Dermis blood vessel endothelial cell (primary cell): ENCODE measurements around the gene GRID1. TPM values are rescaled to one million over a fixed set of nuclear protein-coding genes. Genes with fewer than 3 reads are reported as not detected.
A peak's percentile ranks its signal among the peaks of the same experiment; 100 is the strongest.

Source experiments
- DNase-seq: peaks from one replicate; pipeline ENCODE4 v3.0.0; 2010
- total RNA-seq: library from RNA; depleted of rRNA; stranded (reverse); fragments of >200 nt; gene quantifications from 2 replicates; pipeline ENCODE4 v1.2.3, GENCODE V29; 2014

GRID1 gene
- total RNA-seq, 1 donor from 2014 or later: not detected

DNA sequence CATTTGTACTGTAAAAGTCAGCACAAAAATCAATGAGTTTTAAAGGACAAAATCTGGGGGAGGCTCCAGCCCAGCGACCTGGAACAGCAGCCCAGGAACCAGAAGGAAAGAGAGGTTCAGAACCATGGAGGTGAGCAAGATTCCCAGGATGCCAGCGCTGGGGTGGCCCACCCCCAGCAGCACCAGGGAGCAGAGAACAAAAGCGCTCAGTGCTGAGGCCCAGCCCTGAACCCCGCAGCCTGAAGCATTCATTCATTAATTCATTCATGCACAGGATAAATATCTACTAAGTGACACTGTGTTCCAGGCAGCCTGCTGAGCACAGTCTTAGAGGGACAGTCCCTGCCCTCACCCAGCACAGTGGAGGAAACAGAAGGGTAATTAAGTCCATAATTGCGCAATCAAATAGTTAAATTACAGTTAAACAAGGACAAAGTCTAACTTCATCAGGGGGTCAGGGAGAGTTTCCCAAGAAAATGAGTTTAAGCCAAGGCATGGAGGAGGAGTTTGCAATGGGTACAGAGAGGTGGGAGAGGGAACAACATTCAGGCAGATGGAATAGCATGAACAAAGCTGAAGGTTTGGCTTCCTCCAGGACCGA, 202.3 kb downstream of the GRID1 start:
- DNase-seq: no peak

DNA sequence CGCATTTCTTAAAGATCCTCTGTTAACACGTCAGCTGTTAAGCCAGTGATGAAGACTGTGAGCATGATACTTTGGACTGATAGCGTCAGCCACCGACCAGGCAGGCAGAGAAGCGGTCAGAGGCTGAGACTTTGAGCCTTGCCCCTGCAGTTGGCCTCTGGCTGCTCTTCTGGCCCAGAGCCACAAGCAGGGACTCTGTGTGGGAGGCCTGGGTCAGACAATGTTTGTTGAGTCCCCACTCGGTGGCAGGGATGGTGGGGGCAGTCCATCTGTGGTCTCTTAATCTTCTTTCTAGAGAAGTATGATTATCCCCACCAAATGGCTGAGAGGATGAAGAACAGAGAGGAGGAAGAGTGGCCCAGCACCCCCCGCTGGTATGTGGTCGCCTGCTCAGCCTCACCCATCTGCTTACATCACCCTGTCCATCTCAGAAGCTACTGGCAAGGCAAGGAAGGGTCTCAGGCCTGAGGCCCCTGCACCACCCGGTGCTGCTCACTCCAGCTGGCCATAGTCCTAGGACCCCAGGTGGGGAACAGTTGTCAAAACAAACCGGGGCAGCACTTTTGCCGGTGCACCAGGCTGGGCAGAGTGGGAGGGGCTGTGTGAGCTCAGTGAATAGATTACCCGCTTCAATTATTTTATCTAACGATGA, 202.9 kb downstream of the GRID1 start:
- DNase-seq: no peak

DNA sequence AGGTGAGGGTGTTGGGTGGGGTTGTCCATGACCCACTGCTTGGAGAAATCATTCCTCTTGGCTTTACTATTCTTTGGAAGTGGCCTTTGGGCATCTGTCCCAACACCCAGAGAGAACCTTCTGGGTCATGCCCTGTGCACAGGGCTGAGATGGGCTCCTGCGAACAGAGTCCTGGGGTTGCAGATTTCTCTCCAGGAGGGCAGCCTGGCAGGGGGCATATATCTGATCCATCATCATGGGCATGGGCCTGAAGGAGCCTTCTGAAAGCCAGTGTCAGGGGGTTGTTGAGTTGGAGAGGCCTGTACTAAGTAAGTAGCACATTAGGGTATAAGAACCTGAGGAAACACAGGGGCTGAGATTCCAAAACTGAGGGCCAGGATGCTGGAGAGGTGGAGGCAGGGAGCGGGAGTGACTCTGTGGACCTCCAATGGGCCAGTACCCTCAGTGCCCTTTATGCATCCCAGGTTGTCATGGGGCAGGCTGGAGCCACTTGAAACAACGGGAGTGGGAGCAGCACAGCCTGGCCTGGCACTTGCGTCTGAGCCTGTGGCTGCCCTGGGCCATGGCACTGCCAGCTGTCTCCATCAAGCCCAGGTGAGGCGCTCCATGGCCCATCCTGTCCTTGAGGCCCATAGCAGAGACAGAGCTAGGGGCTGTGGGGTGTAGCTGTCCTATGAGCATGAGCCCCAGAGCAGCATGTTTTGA, 203.7 kb downstream of the GRID1 start:
- no peak for DNase-seq

DNA sequence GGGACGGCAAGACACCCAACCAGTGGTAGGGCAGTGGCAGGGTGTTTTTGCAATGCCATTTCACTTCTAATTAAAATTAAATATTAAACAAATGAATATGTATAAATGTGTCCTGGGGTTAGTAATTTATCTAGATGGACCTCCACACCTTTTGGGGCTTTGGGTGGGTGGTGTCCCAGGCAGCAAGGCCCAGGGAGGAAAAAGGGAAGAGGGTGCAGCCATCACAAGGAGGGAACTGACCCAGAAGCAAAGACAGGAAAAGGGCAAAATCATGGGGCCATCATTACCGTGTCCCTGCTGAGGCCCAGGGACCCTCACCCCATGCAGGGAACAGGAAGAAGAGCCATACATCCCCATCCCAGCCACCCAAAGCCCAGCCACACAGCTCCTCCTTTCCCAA, 204.6 kb downstream of the GRID1 start:
- no peak for DNase-seq

- DNase-seq: no peak
These were observed 205.6 kb downstream of the GRID1 start for GRCh38 chr10:86160890-86161585.

DNA sequence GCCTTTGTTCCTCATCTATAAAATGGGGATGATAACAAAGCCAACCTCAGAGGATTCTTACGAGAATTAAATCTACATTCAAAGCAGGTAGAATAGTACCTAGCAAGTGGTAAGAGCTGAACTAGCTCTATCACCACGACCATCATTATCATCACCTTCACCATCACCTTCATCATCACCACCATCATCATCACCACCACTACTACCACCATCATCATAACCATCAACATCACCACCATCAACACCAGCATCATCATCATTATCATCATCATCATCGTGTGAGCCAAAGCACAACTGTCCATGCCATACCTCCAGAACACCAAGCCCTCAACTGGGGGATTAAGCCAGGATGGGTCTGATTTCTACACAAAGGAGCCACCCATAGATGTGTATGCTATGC, 206.8 kb downstream of the GRID1 start:
- no peak for DNase-seq

- no peak for DNase-seq
These were observed 211.3 kb downstream of the GRID1 start for GRCh38 chr10:86155054-86155921.

DNA sequence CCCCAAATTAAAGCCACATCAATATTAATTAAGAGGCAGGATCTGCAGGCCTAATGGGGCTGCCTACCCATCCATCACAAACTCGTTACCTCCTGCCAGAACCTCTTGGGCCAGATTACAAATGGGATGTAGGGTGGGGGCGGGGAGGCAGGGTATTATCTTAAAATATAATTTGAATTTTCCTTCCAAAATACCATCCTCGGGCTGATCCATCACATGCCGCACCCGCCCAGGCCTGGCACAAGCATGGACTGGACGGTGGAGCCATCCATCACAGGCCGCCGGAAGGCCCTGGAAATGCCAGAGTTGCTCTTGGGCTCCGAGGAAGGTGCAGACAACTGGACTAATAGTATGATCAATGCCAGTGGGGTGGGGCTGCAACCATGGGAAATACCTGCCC, 212.8 kb downstream of the GRID1 start:
- no peak for DNase-seq

DNA sequence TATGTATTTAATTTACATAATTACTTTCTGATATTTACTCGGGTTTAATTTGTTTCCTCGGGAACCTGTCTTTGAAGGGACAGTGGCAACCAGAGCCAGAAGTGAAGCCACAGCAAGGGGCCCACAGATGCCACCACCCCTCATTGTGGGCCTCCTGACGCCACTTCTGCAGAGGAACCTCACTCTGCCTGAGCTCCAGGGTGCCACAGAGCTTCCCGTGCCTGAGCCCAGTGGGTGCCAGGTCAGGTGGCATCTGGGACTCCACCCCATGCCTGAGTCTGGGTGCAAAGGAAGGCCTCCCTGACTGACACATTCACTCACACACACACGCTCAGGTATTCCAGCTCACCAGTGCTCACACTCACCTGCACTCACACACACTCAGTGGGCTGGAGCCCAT, 213.7 kb downstream of the GRID1 start:
- no peak for DNase-seq

- DNase-seq: no peak
These were observed 214.2 kb downstream of the GRID1 start for GRCh38 chr10:86152354-86152753.

GRCh38 chr10:86151613-86152012, 215.0 kb downstream of the GRID1 start:
- no peak for DNase-seq

DNA sequence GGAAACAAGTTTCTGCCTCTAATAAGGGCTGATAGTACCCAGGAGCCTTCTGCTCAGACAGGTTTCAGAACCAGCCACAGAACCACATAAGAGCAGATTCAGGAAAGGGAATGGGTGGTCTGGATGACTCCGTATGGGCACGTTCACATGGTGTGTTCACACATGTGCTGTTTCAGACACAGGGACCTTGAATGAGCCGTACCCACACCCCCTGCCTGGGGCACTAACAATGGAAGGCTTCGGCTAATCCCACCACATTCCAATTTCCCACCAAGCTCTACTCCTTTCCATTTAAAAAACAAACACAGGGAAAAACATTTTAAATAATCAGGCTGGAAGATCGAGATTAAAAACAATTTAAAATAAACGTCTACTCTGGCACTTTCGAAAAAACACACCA, 217.3 kb downstream of the GRID1 start:
- no peak for DNase-seq

- DNase-seq: no peak
These were observed 218.5 kb downstream of the GRID1 start for GRCh38 chr10:86148117-86148516.

GRCh38 chr10:86144301-86144700, 222.3 kb downstream of the GRID1 start:
- no peak for DNase-seq

GRCh38 chr10:86141896-86142295, 224.7 kb downstream of the GRID1 start:
- no peak for DNase-seq

- peak; percentile 7 for DNase-seq
These were observed 227.4 kb downstream of the GRID1 start for GRCh38 chr10:86139066-86139657.

DNA sequence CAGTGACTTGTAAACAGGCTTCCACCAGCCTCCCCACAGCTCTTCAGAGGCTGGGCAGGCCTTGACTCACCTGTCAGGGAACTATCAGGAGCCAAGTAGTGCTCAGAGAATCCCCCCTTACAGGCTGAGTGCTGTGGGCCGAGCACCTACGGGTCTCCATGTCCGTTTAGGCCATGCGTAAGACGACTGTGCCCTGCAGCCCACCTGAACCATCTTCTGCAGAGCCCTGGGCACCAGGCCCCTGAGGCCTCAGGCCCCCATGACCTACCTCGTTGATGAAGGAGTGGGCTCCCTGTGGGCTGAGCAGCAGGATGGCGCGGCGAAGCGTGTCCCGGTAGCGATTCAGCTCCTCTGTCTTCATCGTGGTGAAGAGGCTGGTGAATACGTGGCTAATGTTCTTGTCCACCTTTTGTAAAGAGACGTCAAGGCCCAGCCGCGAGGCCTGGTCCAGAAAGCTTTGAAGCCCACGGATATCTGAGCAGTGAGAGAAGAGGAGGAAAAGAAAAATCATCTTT, 228.0 kb downstream of the GRID1 start:
- no peak for DNase-seq

DNA sequence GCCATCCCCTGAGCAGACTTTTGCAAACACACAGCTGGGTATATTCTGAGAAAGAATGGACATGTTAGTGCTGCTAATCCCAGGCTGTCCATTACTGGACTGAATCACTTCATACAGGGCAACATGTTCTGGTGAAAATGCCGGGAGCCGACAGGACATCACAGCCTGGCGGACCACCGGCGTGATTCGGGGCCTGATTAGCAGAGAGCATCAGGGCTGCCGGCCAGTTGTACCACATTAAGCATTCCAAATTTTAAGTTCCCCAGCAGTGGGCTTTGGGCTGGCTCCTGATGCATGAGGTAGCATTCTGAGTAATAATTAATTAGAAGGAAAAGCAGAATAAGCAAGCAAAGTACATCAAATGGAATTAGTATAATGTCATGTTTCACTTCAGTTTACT, 229.0 kb downstream of the GRID1 start:
- no peak for DNase-seq

- no peak for DNase-seq
These were observed 229.7 kb downstream of the GRID1 start for GRCh38 chr10:86136934-86137333.

GRCh38 chr10:86135191-86135590, 231.4 kb downstream of the GRID1 start:
- DNase-seq: no peak

DNA sequence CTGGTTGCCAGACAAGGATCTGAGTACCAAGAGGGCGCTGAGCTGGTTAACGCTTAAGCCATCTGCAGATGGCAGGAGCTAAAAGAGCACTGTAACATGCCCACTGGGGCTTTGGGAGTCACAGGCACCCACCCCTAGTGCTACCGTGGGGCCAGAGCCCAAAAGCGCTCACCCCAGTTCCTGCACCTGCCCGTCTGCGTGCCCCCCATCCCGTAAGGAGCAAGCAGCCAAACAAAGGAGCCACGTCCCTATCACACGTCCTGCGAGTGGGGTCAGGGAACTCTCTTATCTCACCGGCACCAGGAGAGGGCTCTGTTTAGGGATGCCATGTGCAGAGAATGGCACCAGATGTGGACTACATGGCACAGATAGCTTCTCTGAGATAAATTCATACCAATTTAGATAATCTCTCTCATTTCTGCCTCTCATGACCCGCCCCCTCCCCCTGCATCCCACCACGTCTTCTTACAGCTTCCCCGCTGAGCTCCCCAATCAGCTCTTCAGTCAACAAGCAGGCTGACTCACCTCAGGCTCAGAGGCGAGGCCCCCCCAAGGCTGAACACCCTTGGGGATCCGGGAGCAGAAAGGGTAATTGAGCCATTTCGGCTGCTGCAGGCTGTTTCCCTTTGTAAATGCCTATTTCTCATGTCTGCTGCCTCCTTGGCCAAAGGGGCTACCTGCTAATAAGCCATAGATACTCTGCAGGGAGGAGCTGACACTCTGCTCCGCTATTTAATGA, 235.7 kb downstream of the GRID1 start:
- DNase-seq: no peak
